ENCODE data around the gene MCTP1.

DNA sequence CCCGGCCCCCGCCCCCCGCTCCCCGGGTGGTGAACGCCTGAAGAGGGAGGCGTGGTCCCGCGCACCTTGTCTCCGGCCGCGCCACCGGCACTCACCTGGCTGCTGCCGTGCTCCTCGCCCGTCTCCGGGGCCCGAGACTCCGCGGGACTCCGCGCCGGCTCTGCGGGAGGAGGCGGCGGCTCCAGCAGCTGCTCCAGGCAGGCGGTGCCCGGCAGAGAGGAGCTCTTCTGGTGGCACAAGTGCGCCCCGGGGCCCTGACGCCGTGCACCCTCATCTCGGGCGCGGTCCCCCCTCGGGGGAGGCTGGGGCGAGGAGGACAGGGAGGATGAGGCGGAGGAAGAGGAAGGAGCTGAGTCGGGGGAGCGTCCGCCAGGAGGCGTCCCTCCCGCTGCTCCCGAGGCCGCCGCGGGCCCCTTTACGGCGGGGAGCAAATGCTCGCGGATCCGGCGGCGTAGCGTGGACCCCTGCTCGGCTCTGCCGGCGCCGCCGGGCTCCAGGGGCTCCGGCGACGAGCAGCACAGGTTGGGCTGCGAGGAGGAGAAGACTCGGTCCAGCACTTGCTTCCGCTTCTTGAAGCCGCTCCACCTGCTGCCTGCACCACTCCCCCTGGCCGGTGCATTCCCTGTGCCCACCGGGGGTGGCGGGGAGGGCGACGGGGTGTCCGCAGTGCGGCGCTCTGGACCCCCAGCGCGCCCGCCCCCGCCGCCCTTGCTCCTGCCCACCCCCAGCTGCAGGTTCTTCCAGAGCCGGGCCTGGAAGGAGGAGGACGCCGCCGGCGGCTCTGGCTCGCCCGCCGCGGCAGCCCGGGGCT lies 928 bp downstream of the MCTP1 start:
- TF ChIP-seq, protein P1, sequence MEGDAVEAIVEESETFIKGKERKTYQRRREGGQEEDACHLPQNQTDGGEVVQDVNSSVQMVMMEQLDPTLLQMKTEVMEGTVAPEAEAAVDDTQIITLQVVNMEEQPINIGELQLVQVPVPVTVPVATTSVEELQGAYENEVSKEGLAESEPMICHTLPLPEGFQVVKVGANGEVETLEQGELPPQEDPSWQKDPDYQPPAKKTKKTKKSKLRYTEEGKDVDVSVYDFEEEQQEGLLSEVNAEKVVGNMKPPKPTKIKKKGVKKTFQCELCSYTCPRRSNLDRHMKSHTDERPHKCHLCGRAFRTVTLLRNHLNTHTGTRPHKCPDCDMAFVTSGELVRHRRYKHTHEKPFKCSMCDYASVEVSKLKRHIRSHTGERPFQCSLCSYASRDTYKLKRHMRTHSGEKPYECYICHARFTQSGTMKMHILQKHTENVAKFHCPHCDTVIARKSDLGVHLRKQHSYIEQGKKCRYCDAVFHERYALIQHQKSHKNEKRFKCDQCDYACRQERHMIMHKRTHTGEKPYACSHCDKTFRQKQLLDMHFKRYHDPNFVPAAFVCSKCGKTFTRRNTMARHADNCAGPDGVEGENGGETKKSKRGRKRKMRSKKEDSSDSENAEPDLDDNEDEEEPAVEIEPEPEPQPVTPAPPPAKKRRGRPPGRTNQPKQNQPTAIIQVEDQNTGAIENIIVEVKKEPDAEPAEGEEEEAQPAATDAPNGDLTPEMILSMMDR (IDR thresholded peaks at IDR 0.05; ENCODE audit: poor library complexity), result peak; percentile 57
- no peak for TF ChIP-seq EZH2 (IDR thresholded peaks at IDR 0.05; ENCODE audit: borderline replicate concordance)

All from hepatocyte (in vitro differentiated cells).